DMS 273 (cell line): ENCODE data around the gene ACTN3.
A peak's percentile ranks its signal among the peaks of the same experiment; 100 is the strongest.
"Not testable (repeated sequence)": the region's sequence is repeated elsewhere in the genome, so short reads cannot be mapped to it uniquely, and the experiment has no call there.

Experiments
- DNase-seq: peaks from one replicate; lab custom pipeline; 2025; ENCODE audit not compliant: unreplicated experiment; lab: John Stamatoyannopoulos, UW

The ACTN3 gene

DNA sequence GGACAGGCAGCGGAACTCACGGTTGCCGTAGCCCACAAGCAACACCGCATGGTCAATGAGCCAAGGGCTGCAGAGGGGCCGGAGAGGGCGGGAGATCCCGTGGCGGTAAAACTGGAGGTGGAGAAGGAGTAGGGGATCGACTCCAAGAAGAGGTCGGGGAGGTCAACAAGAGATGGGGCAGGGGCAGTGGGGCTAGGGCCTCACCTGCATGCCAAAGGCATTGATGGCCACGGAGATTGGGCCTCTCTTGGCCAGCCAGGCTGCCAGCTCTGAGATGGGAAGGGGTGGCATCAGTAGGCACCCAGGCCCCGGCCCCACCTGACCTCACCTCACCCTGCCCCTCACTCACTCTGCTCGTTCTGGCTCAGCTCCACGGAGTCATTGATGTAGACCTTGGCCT is 17.8 kb downstream of the ACTN3 start:
- DNase-seq = no peak

DNA sequence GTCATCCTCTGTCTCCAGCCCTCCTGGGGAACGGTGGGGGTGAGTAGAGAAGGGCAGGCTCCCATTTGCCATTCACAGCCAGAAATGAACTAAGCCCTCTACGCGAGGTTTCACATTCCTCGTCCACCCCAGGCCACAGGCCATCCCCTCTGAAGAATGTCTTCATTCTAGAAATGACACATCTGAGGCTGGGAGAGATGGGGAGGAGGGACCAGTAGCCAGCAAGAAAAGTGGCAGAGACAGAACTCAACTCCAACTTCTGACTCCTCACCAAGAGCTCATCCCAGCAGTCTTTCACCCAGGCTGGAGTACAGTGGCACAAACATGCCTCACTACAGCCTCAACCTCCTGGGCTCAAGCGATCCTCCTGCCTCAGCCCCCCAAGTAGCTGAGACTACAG is 18.3 kb downstream of the ACTN3 start:
- DNase-seq = no peak

GRCh38 chr11:66566221-66566620 is 19.5 kb downstream of the ACTN3 start:
- DNase-seq = no peak

DNA sequence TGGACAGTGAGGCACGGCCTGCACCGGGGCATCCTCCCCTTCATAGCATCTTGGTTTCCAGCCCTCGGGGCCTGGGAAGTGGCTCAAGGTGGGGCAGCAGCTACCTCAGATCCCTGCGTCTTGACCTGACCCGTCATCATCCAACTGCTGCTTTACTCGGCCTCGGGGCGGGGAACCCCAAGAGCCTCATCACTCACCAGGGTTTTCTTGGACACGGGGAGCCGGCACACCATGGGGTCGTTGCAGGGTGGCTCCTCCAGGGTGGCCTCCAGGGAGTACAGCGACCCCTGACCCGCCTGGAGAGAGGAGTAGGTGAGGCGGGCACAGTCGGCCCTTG is 21.1 kb downstream of the ACTN3 start:
- no peak for DNase-seq

- peak; percentile 60 for DNase-seq
Measured at GRCh38 chr11:66568124-66568916, 21.6 kb downstream of the ACTN3 start, which contains the start of gene CTSF. Gene CTSF, minus strand, starts transcription at chr11:66568606. Its CDS starts 120 bp downstream, at chr11:66568486.

- no peak for DNase-seq
Measured at GRCh38 chr11:66569076-66569475, 22.4 kb downstream of the ACTN3 start.

GRCh38 chr11:66570079-66570849 is 23.6 kb downstream of the ACTN3 start:
- no peak for DNase-seq

- no peak for DNase-seq
Measured at GRCh38 chr11:66570850-66571180, 24.1 kb downstream of the ACTN3 start.

DNA sequence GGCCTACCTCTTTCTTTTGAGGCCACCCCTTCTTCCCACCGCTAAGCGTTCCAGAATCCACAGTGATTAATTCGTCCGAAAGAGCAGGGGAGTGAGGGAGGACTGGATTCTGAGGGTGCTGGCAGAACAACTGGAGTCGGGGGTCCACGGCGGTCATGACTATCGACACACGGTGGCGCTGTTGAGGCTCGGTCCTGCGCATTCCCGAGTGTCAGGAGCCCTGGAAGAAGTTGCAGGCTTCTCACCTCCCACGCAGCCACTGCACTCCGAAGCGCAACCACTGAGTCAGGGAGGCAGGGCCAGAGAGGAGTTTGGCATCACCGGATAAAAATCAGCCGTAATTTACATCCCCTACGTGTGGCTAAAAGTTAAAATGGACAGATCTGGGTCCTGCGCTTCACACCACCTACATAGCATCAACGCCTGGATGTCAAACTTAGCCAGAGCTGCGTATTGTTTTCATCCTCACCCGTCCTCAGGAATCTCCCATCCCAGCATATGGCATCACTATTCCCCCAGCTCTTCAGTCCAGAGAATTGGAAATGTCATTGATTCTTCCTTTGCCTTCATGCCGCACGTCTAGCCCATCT is 32.4 kb downstream of the ACTN3 start:
- DNase-seq = peak; percentile 78

- no peak for DNase-seq
Measured at GRCh38 chr11:66580803-66581202, 34.1 kb downstream of the ACTN3 start.

- DNase-seq = no peak
Measured at GRCh38 chr11:66581261-66581660, 34.6 kb downstream of the ACTN3 start.

- not testable (repeated sequence) for DNase-seq
Measured at GRCh38 chr11:66582565-66583147, 36.0 kb downstream of the ACTN3 start.

- DNase-seq = not testable (repeated sequence)
Measured at GRCh38 chr11:66585447-66585846, 38.7 kb downstream of the ACTN3 start.

- no peak for DNase-seq
Measured at GRCh38 chr11:66586136-66586535, 39.4 kb downstream of the ACTN3 start.

DNA sequence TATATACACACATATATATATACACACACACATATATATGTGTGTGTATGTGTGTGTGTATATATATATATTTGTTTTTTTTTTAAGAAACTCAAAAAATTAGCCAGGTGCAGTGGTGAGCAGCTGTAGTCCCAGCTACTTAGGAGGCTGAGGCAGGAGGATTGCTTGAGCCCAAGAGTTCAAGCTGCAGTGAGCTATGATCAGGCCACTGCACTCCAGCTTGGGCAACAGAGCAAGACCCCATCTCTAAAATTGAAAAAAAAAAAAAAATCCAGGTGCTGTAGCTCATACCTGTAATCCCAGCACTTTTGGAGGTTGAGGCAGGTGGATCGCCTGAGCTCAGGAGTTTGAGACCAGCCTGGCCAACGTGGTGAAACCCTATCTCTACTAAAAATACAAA is 42.6 kb downstream of the ACTN3 start:
- DNase-seq = not testable (repeated sequence)

DNA sequence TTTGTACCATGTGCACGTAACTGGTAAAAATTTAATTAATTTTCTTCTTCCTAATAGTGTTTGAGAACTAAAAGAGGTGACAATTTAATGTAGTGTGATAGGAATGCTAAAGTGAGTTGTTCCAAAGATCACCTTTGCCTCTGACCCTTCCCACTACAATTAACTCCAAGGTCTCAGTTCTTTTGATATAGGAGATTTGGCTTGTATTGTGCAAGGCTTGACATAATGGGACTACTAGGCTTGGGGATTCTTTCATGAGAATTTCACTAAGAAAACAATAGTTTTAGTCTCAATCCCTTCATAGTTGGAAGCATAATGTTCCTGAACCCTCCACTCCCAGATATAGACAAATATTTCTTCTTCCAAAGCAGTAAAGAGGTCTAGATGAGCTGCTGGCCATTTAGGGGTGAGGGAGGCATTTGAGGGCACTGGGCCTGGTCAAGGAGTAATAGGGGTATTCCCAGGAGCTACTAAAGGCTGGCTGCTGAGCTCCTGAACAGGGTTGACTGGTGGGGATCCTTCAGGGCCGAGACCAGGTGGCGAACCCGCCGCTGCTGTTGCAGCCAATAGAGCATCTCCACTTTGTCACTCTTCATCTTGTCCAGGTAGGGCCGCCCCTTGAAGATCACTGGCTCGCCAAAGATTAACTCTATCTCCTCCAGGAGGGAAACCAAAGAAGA is 43.4 kb downstream of the ACTN3 start:
- no peak for DNase-seq

DNA sequence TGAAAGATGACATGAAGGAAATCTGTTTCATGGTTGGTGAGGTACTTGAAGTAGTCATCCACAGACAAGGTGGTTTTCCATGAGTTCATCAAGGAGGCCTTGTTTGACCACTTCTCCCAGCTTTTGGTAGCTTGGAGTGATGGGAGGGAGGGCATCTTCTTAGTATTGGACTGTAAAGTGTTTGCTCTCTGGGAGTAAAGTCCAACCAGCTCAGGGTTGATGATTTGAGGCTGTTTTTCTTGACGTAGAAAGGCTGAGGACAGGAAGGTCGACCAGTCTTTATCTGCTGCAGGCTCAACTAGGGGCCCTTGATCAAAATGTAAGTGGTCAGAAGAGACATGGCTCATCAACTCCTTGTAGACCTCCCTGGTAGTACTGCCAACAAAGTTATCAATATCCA is 44.5 kb downstream of the ACTN3 start:
- DNase-seq = no peak

GRCh38 chr11:66592457-66593302 is 46.0 kb downstream of the ACTN3 start, which contains the start of the genes CCDC87 and CCS:
Gene CCDC87, minus strand, starts transcription at chr11:66593063. Its CDS starts 48 bp downstream, at chr11:66593015.
Gene CCS, plus strand, starts transcription at chr11:66593185. Its CDS starts 77 bp downstream, at chr11:66593262.
- DNase-seq = peak; percentile 96

GRCh38 chr11:66593303-66593635 is 46.6 kb downstream of the ACTN3 start:
- no peak for DNase-seq

DNA sequence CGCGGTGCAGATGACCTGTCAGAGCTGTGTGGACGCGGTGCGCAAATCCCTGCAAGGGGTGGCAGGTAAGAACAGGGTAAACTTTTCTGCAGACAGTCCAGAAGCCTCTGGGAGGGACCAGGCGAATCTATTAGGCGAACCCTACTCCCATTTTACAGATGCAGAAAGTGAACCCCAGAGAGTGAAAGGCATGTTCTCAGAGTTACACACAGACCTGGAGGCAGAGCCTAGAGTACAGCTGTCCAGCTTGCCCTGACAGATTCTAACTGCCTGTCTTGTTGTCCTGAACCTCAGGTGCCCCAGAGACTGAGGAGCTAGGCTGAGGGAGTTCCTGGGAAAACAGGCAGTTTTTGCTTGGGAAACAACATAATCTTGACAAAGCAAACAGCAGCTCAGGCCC is 46.9 kb downstream of the ACTN3 start:
- DNase-seq = no peak
